K562 (cell line): ENCODE results near the gene EGFR. TPM values are rescaled to one million over a fixed set of nuclear protein-coding genes. Genes with fewer than 3 reads are reported as not detected.

Source experiments
- ATAC-seq: fragments of 200-7000 bp; cut with Tn5 transposase; 3 replicates; pipeline ENCODE4 v1.9.1; 2020; ENCODE audit warnings: moderate library complexity
- BruUV-seq: library from RNA; stranded (reverse); fragments of 400-500 nt; replicated peaks from 2 replicates; lab custom pipeline; 2021; lab: Mats Ljungman, UMichigan
- CTCF ChIA-PET: fragments of 300-600 bp; formaldehyde crosslinking; extraction: SDS; loops from one replicate; lab custom pipeline; 2021; ENCODE audit warnings: low intra/inter-chr PET ratio; lab: Yijun Ruan, JAX
- POLR2A ChIA-PET: fragments of 300-600, 350-650 bp; sonication (Branson Sonifier 250); formaldehyde crosslinking; extraction: SDS; loops from one replicate; lab custom pipeline; 2021; ENCODE audit warnings: antibody characterized with exemption, inconsistent platforms; lab: Yijun Ruan, JAX
- DNase-seq, 4 experiments: peaks; one replicate each; pipeline versions ENCODE4 v3.0.0 to v3.0.0-alpha.2; 2011 to 2018; ENCODE audit warnings: low spot score in 3 of 4, mixed read lengths in 3 of 4; ENCODE audit errors: extremely low read depth in 1 of 4
- FAIRE-seq: peaks from 2 replicates; lab custom pipeline; 2011; peaks lifted over from hg19 to GRCh38; lab: Jason Lieb, UNC
- H2AFZ ChIP-seq: 2 replicates; pipeline ENCODE4 v1.6.0; 2011; ENCODE audit warnings: low read depth, low read length, control low read depth, inconsistent platforms
- H3K27ac ChIP-seq: fragments of 200-600 bp; 3 replicates; pipeline ENCODE4 v1.8.0; 2011; ENCODE audit warnings: low read depth, mild to moderate bottlenecking, control low read depth, inconsistent platforms, low read length, moderate library complexity, mixed read lengths; ENCODE audit errors: extremely low read depth
- H3K27me3 ChIP-seq, 2 experiments: fragments of 300-600 bp in 1 of 2; 2 replicates in 1 of 2; 3 replicates in 1 of 2; pipeline versions ENCODE4 v1.6.0 to v1.8.0; 2011; ENCODE audit warnings: inconsistent platforms in 2 of 2, low read length in 2 of 2, mild to moderate bottlenecking in 1 of 2, mixed read lengths in 1 of 2, moderate library complexity in 1 of 2; ENCODE audit not compliant: control insufficient read depth in 2 of 2, insufficient read depth in 2 of 2
- H3K36me3 ChIP-seq: fragments of 300-600 bp; 3 replicates; pipeline ENCODE4 v1.8.0; 2011; ENCODE audit warnings: mild to moderate bottlenecking, low read length, inconsistent platforms; ENCODE audit not compliant: control insufficient read depth, insufficient read depth
- H3K4me1 ChIP-seq, 2 experiments: fragments of 200-600 bp in 1 of 2; replicated peaks in 1 of 2; 2 replicates in 1 of 2; 3 replicates in 1 of 2; pipeline versions ENCODE4 v1.5.1 to v1.8.0; 2011; ENCODE audit warnings: inconsistent platforms in 2 of 2, low read length in 2 of 2, mild to moderate bottlenecking in 1 of 2, mixed read lengths in 1 of 2, moderate library complexity in 1 of 2; ENCODE audit not compliant: control insufficient read depth in 2 of 2, insufficient read depth in 2 of 2
- H3K4me2 ChIP-seq: 2 replicates; pipeline ENCODE4 v1.6.1; 2011; ENCODE audit warnings: low read length, control low read depth, inconsistent platforms, mixed read lengths; ENCODE audit not compliant: insufficient read depth
- H3K4me3 ChIP-seq: fragments of 200-600 bp; sonication (generic), shearing (Covaris generic); 2 replicates; pipeline ENCODE4 v1.5.1; 2016; ENCODE audit warnings: control low read depth, inconsistent platforms
- H3K79me2 ChIP-seq: fragments of 200-600 bp; 3 replicates; pipeline ENCODE4 v1.8.0; 2011; ENCODE audit warnings: low read length, inconsistent platforms; ENCODE audit not compliant: control insufficient read depth, insufficient read depth
- H3K9ac ChIP-seq, 2 experiments: 2 replicates each; pipeline versions ENCODE4 v1.6.0 to v1.6.1; 2011; ENCODE audit warnings: low read depth in 2 of 2, low read length in 2 of 2, control low read depth in 1 of 2, inconsistent platforms in 1 of 2, mild to moderate bottlenecking in 1 of 2, mixed read lengths in 1 of 2; ENCODE audit not compliant: insufficient read depth in 1 of 2
- H3K9me1 ChIP-seq: one replicate; pipeline ENCODE4 v1.6.0; 2011; ENCODE audit warnings: inconsistent platforms, mild to moderate bottlenecking, low read length, moderate library complexity; ENCODE audit not compliant: control insufficient read depth, insufficient read depth
- H3K9me3 ChIP-seq: replicated peaks from 2 replicates; pipeline ENCODE4 v1.5.1; 2011; ENCODE audit warnings: low read depth, low read length, inconsistent platforms; ENCODE audit not compliant: control insufficient read depth, insufficient read depth
- H4K20me1 ChIP-seq: replicated peaks from 2 replicates; pipeline ENCODE4 v1.6.1; 2011; ENCODE audit warnings: low read length, inconsistent platforms, mixed read lengths; ENCODE audit not compliant: control insufficient read depth, insufficient read depth
- ARHGAP35 ChIP-seq: fragments of 450-650 bp; IDR thresholded peaks from 2 replicates; pipeline ENCODE4 v1.6.1; 2018; ENCODE audit not compliant: partially characterized antibody
- CTBP1 ChIP-seq: fragments of 450-650 bp; IDR thresholded peaks from 2 replicates; pipeline ENCODE4 v1.6.1; 2016; ENCODE audit warnings: borderline replicate concordance
- CTCF ChIP-seq, 3 experiments: IDR thresholded peaks in 2 of 3; conservative IDR thresholded peaks in 1 of 3; 2 replicates each; pipeline ENCODE4 v1.5.1; 2011 to 2012; ENCODE audit warnings: low read length in 3 of 3, mild to moderate bottlenecking in 3 of 3, control low read depth in 2 of 3, improper control_type of control experiment in 1 of 3, inconsistent platforms in 1 of 3, low read depth in 1 of 3, mixed read lengths in 1 of 3, moderate library complexity in 1 of 3; ENCODE audit not compliant: insufficient read depth in 2 of 3
- CTCFL ChIP-seq: IDR thresholded peaks from 2 replicates; pipeline ENCODE4 v1.6.1; 2011; ENCODE audit warnings: borderline replicate concordance, low read depth, mild to moderate bottlenecking, moderate library complexity, low read length; ENCODE audit not compliant: insufficient read depth, poor library complexity, severe bottlenecking
- FUS ChIP-seq: fragments of 200-400 bp; formaldehyde crosslinking; optimal IDR thresholded peaks from 2 replicates; pipeline ENCODE3; 2017; ENCODE audit warnings: low read depth, low read length
- MAZ ChIP-seq, 2 experiments: fragments of 450-650 bp in 1 of 2; sonication (generic) in 1 of 2; formaldehyde crosslinking; IDR thresholded peaks in 1 of 2; conservative IDR thresholded peaks in 1 of 2; 2 replicates each; pipeline versions ENCODE4 v1.4.0 to v1.5.0; 2020; ENCODE audit warnings: mild to moderate bottlenecking in 1 of 2, missing genetic modification reagents in 1 of 2
- MCM2 ChIP-seq: fragments of 450-650 bp; IDR thresholded peaks from 2 replicates; pipeline ENCODE4 v1.6.1; 2017; ENCODE audit warnings: low read depth, mild to moderate bottlenecking
- PCBP1 ChIP-seq: fragments of 200-400 bp; formaldehyde crosslinking; IDR thresholded peaks from 2 replicates; pipeline ENCODE4 v1.6.1; 2018; ENCODE audit warnings: mild to moderate bottlenecking, low read depth, low read length; ENCODE audit not compliant: poor library complexity, severe bottlenecking
- POLR2G ChIP-seq: fragments of 200-400 bp; formaldehyde crosslinking; IDR thresholded peaks from 2 replicates; pipeline ENCODE4 v1.6.1; 2017; ENCODE audit warnings: low read depth, mild to moderate bottlenecking, antibody characterized with exemption, low read length, moderate library complexity
- RB1 ChIP-seq: fragments of 450-650 bp; IDR thresholded peaks from 2 replicates; pipeline ENCODE4 v1.6.1; 2017; ENCODE audit warnings: low read depth, mild to moderate bottlenecking
- SMARCE1 ChIP-seq: fragments of 450-650 bp; IDR thresholded peaks from 2 replicates; pipeline ENCODE4 v1.7.1; 2016; ENCODE audit warnings: mild to moderate bottlenecking
- TRIM28 ChIP-seq: fragments of 450-650 bp; IDR thresholded peaks from 2 replicates; pipeline ENCODE4 v1.6.1; 2017
- ZKSCAN1 ChIP-seq: fragments of 150-350 bp; IDR thresholded peaks from 2 replicates; pipeline ENCODE4 v1.6.1; 2016; ENCODE audit warnings: low read depth, low read length
- ZNF280A ChIP-seq: fragments of 450-650 bp; IDR thresholded peaks from 2 replicates; pipeline ENCODE4 v1.6.1; 2018; ENCODE audit warnings: mild to moderate bottlenecking, low read depth; ENCODE audit not compliant: partially characterized antibody
- WGBS: fragments of 100-300 bp; shearing (Covaris generic); methylation state at CpG from one replicate; pipeline ENCODE4 v1.1.6; 2016; ENCODE audit warnings: low coverage, mixed read lengths; ENCODE audit not compliant: insufficient coverage; ENCODE audit errors: missing lambda C conversion rate; 5-methylcytosine and 5-hydroxymethylcytosine counted together
- in situ Hi-C: fragments of 300-500 bp; cut with MboI; formaldehyde crosslinking; loops from 4 replicates; pipeline ENCODE4 v1.15.0; 2018; ENCODE audit warnings: inconsistent platforms, mixed read lengths
- intact Hi-C: fragments of 100-400 bp; cut with micrococcal nuclease; formaldehyde crosslinking; loops from 2 replicates; pipeline ENCODE4 v1.14.2; 2022
- polyA plus RNA-seq, 8 experiments: library from polyadenylated mRNA; depleted of rRNA in 4 of 8; stranded (reverse) in 5 of 8; unstranded in 3 of 8; fragments of >200 nt; fragmentation: Nextera tagmentation in 2 of 8; fragmentation: Illumina TruSeq in 1 of 8; extraction: Ambion mirVana in 2 of 8; extraction: Trizol in 1 of 8; gene quantifications; 2 replicates each; pipeline versions ENCODE4 v1.2.1 to v1.2.3, GENCODE V29; 2011 to 2014; ENCODE audit warnings: inconsistent platforms in 1 of 8, missing spikeins in 1 of 8
- total RNA-seq, 7 experiments: library from RNA; depleted of rRNA in 6 of 7; stranded (reverse); fragments of >200 nt in 6 of 7; fragmentation: Illumina TruSeq in 2 of 7; extraction: Trizol in 2 of 7; gene quantifications; 2 replicates each; pipeline versions ENCODE4 v1.2.1 to v1.2.3, GENCODE V29; 2011 to 2021; ENCODE audit warnings: low replicate concordance in 1 of 7

EGFR gene
- total and polyA plus RNA-seq, 9 of the 15 experiments (the other 6 are each of a cell fraction or from before 2014, with no cell fraction given) = 0.13 TPM; not detected in 8

- no peaks in the 10 kb centered on the region for H3K36me3 ChIP-seq
- FAIRE-seq = no peak
- no TSS peak for BruUV-seq
- intact Hi-C loops (loop anchor here (1.0 to 10.0 kb wide), 8 partner anchors 80 to 540 kb away; no protein-coding TSS in a partner anchor), in situ Hi-C loops (loop anchor here (5.0 kb wide), 1 partner anchor 468 kb away; no protein-coding TSS in a partner anchor)
- peak overlapping the region; percentile 95 for H2AFZ ChIP-seq
- peak; percentile 93 for ATAC-seq
- H3K27me3 ChIP-seq = peaks cover 0 to 23% of the 10 kb centered on the region in 2 experiments; a peak in 4 of 5 replicates
- peak; percentile 76 to 94 (median 92) for DNase-seq
- WGBS = 8% methylated on average over 36 of the region's 80 CpGs
- ChIA-PET CTCF (interaction anchor here (1.1 to 3.8 kb wide), 4 partner anchors 205 to 481 kb away, joined by 4 to 63 read pairs (median 8); no protein-coding TSS in a partner anchor), POLR2A (interaction anchor here (0.7 to 0.9 kb wide), 3 partner anchors 15 to 495 kb away, joined by 3 to 4 read pairs (median 3); partner anchors contain the start of gene SEC61G)
- H3K4me1 ChIP-seq = peaks cover 0 to 20% of the 10 kb centered on the region in 2 experiments; a peak in 3 of 5 replicates
- peak overlapping the region; percentile 47 for H3K4me3 ChIP-seq
- H3K9me3 ChIP-seq = no peaks in the 10 kb centered on the region
- no peaks in the 10 kb centered on the region for H4K20me1 ChIP-seq
- H3K9me1 ChIP-seq = no peaks in the 10 kb centered on the region
- peak overlapping the region; percentile 39 to 88; a peak in 3 of 4 replicates for H3K9ac ChIP-seq
- H3K4me2 ChIP-seq = peak overlapping the region; percentile 94
- H3K79me2 ChIP-seq = no peaks in the 10 kb centered on the region
- H3K27ac ChIP-seq = no peak overlapping the region
- TF ChIP-seq CTCFL = peak; percentile 41
- 0 out of 2 replicates have a peak, but pooled peaks have one; percentile 19 for TF ChIP-seq CTBP1
- peak; percentile 46; the same call in 1 of the 2 replicates for TF ChIP-seq POLR2G
- 0 out of 2 replicates have a peak, but pooled peaks have one; percentile 5 for TF ChIP-seq ZKSCAN1
- TF ChIP-seq SMARCE1 = no peak
- TF ChIP-seq ZNF280A = no peak
- 0 out of 4 replicates have a peak, but pooled peaks of 1 of the 2 experiments have one; percentile 16 for TF ChIP-seq MAZ (CRISPR knock-in tag; conservative IDR thresholded peaks at IDR 0.05 in 1 of 2, IDR thresholded peaks at IDR 0.05 in 1 of 2)
- no peak for TF ChIP-seq MCM2
- no peak for TF ChIP-seq ARHGAP35
- peak; percentile 72; the same call in 1 of the 2 replicates for TF ChIP-seq RB1
- TF ChIP-seq PCBP1 = peak; percentile 74
- peak; percentile 67 to 75 (median 70) for TF ChIP-seq CTCF (IDR thresholded peaks at IDR 0.05 in 2 of 3, conservative IDR thresholded peaks at IDR 0.05 in 1 of 3; ENCODE audit: insufficient read depth in 2 of 3, low read depth in 1 of 3, low read length in 3 of 3)
- no peak for TF ChIP-seq TRIM28
- peak; percentile 42 for TF ChIP-seq FUS
Observed at GRCh38 chr7:55254596-55255495, 236.0 kb downstream of the EGFR start.
